ENCODE measurements around the gene SBSN. TPM values are rescaled to one million over a fixed set of nuclear protein-coding genes. Genes with fewer than 3 reads are reported as not detected.

Gene SBSN
- total RNA-seq, 1 donor from 2014 or later, result 0.21 TPM

DNA sequence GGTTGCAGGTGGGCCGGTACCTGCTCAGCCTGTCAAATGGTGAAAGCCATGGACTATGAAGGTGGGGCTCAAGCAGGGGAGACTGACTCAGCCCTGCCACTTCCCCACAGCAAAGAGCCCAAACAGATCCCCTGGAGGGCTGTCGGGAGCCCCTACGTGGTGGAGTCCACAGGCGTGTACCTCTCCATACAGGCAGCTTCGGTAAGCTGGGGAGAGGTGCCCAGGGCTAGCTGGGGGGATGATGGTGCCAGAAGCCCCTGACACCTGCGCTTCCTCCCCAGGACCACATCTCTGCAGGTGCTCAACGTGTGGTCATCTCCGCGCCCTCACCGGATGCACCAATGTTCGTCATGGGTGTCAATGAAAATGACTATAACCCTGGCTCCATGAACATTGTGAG, 14.1 kb upstream of the SBSN start:
- TF ChIP-seq CTCF (conservative IDR thresholded peaks at IDR 0.05), result no peak
- Mint-ChIP-seq H3K36me3 (ENCODE audit: low read depth) (peaks cover 5% of the 10 kb centered on the region), H3K4me3 (peak overlapping the region; percentile 61), H3K27me3 (ENCODE audit: low read depth) (no peaks in the 10 kb centered on the region), H3K4me1 (peaks cover 21% of the 10 kb centered on the region), H3K27ac (ENCODE audit: unreplicated experiment) (no peak overlapping the region), H3K9me3 (no peaks in the 10 kb centered on the region)
- no peak for DNase-seq (ENCODE audit: low read depth, low spot score)

- no peak for DNase-seq (ENCODE audit: low read depth, low spot score)
Observed at GRCh38 chr19:35540356-35540927, 12.3 kb upstream of the SBSN start.

GRCh38 chr19:35539850-35540249, 11.7 kb upstream of the SBSN start:
- peaks cover 5% of the 10 kb centered on the region for H3K36me3 Mint-ChIP-seq (ENCODE audit: low read depth)
- H3K27ac Mint-ChIP-seq (ENCODE audit: unreplicated experiment), result no peak overlapping the region
- no peak for TF ChIP-seq CTCF (conservative IDR thresholded peaks at IDR 0.05)
- no peaks in the 10 kb centered on the region for H3K9me3 Mint-ChIP-seq
- no peaks in the 10 kb centered on the region for H3K27me3 Mint-ChIP-seq (ENCODE audit: low read depth)
- no peak for DNase-seq (ENCODE audit: low read depth, low spot score)
- peaks cover 7% of the 10 kb centered on the region for H3K4me1 Mint-ChIP-seq
- H3K4me3 Mint-ChIP-seq, result no peak overlapping the region

More at GRCh38 chr19:35540356-35540927, 12.3 kb upstream of the SBSN start:
- Mint-ChIP-seq H3K4me3 (peak overlapping the region; percentile 31), H3K27ac (ENCODE audit: unreplicated experiment) (no peak overlapping the region), H3K4me1 (peaks cover 8% of the 10 kb centered on the region), H3K27me3 (ENCODE audit: low read depth) (no peaks in the 10 kb centered on the region), H3K9me3 (no peaks in the 10 kb centered on the region), H3K36me3 (ENCODE audit: low read depth) (peaks cover 5% of the 10 kb centered on the region)
- no peak for TF ChIP-seq CTCF (conservative IDR thresholded peaks at IDR 0.05)

DNA sequence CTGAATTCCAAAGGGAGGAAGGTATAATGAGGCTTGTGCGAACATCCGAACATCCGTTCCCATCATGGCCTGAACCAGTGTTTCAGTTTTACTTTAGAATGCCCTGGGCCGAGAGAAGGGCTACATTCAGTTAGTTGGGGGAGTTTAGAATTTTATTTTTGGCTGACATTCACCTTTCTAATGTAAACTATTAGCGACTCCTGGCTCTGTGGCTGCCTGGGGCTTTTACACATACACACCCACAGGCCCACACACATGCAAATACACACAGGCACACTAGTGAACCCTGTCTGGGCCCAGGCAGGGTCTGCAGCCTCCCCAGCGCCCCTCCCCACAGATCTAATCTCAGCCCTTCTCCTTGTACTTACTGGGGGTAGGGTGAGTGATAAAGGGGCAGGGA, 11.2 kb upstream of the SBSN start:
- H3K9me3 Mint-ChIP-seq, result no peaks in the 10 kb centered on the region
- H3K27ac Mint-ChIP-seq (ENCODE audit: unreplicated experiment), result no peak overlapping the region
- H3K36me3 Mint-ChIP-seq (ENCODE audit: low read depth), result peaks cover 4% of the 10 kb centered on the region
- peak overlapping the region; percentile 35 for H3K4me3 Mint-ChIP-seq
- TF ChIP-seq CTCF (conservative IDR thresholded peaks at IDR 0.05), result no peak
- DNase-seq (ENCODE audit: low read depth, low spot score), result no peak
- H3K27me3 Mint-ChIP-seq (ENCODE audit: low read depth), result no peaks in the 10 kb centered on the region
- H3K4me1 Mint-ChIP-seq, result peaks cover 2% of the 10 kb centered on the region

DNA sequence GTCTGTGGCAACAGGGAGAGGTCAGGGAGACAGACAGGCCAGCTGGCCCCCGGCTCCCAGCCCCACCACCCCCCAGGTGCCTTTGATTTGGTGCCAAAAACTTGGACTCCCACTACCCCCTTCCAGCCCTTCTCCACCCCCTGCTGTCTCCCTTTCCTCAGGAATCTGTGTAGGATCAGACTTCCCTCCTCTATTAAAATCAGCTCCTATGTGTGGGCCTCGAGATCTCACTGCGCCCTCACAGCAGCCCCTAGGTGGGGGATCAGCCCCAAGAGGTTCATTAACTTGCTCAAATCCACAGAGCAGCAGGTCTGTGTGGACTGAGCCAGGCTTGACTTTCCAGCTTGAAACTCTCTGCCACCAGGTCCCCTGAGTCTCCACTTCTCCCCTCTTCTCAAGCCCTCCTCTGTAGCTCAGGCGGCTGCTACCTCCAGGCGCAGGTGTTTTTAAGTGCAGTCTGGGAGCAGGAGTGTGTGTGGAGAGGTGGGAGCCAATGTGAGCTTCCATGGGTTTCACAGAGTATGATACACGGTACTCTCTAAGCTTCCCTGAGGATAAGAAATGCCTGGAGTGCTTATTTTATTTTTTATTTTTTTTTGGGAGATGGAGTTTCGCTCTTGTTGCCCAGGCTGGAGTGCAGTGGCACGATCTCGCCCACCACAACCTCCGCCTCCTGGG, 6.8 kb upstream of the SBSN start:
- TF ChIP-seq CTCF (conservative IDR thresholded peaks at IDR 0.05), result no peak
- DNase-seq (ENCODE audit: low read depth, low spot score), result no peak
- H3K27me3 Mint-ChIP-seq (ENCODE audit: low read depth), result no peaks in the 10 kb centered on the region
- H3K4me3 Mint-ChIP-seq, result no peak overlapping the region
- no peaks in the 10 kb centered on the region for H3K4me1 Mint-ChIP-seq
- H3K27ac Mint-ChIP-seq (ENCODE audit: unreplicated experiment), result peak overlapping the region; percentile 6
- H3K36me3 Mint-ChIP-seq (ENCODE audit: low read depth), result no peaks in the 10 kb centered on the region
- H3K9me3 Mint-ChIP-seq, result no peaks in the 10 kb centered on the region

All from neural crest cell (in vitro differentiated cells).